HCT116 (cell line): ENCODE results near the gene NCOA6. TPM values are rescaled to one million over a fixed set of nuclear protein-coding genes. Genes with fewer than 3 reads are reported as not detected.

Source experiments
- ATAC-seq: fragments of 200-7000 bp; cut with Tn5 transposase; 2 replicates; pipeline ENCODE4 v1.9.1; 2020; ENCODE audit warnings: mild to moderate bottlenecking, moderate library complexity
- BruUV-seq: library from RNA; stranded (reverse); fragments of 400-500 nt; replicated peaks from 2 replicates; lab custom pipeline; 2021; lab: Mats Ljungman, UMichigan
- CTCF ChIA-PET: fragments of 300-600 bp; sonication (Branson Sonifier 250); formaldehyde crosslinking; loops from one replicate; lab custom pipeline; 2021; ENCODE audit warnings: antibody characterized with exemption; lab: Charles Lee
- POLR2A ChIA-PET: fragments of 300-600, 350-600 bp; sonication (Branson Sonifier 250); formaldehyde crosslinking; loops from one replicate; lab custom pipeline; 2021; ENCODE audit warnings: antibody characterized with exemption; lab: Charles Lee
- RAD21 ChIA-PET, 2 experiments: fragments of 300-600 bp; sonication (Branson Sonifier 250); formaldehyde crosslinking; loops; one replicate each; lab custom pipeline; 2023; ENCODE audit warnings: low total read pairs in 2 of 2; ENCODE audit not compliant: uncharacterized antibody in 2 of 2, unreplicated experiment in 2 of 2, low non-redundant PET in 1 of 2; lab: Charles Lee
- DNase-seq: peaks from one replicate; pipeline ENCODE4 v3.0.0-alpha.2; 2010; ENCODE audit warnings: low read depth, low spot score
- H2AFZ ChIP-seq: fragments of 200-600 bp; shearing (Covaris generic), sonication (generic); 2 replicates; pipeline ENCODE4 v1.6.1; 2017; ENCODE audit warnings: low read depth, mixed run types, mixed read lengths, antibody characterized with exemption, low read length; ENCODE audit not compliant: poor library complexity, severe bottlenecking
- H3K27ac ChIP-seq: 2 replicates; pipeline ENCODE4 v1.5.1; 2012; ENCODE audit warnings: low read depth, low read length
- H3K27me3 ChIP-seq: fragments of 200-600 bp; sonication (generic); 2 replicates; pipeline ENCODE4 v1.6.1; 2016; ENCODE audit warnings: mixed run types, low read length, mixed read lengths; ENCODE audit not compliant: insufficient read depth
- H3K36me3 ChIP-seq, 2 experiments: fragments of 200-500 bp in 1 of 2; fragments of 200-600 bp in 1 of 2; sonication (Bioruptor generic) in 1 of 2; sonication (generic) in 1 of 2; 2 replicates each; pipeline versions ENCODE4 v1.5.1 to v1.6.1; 2014 to 2016; ENCODE audit warnings: low read length in 2 of 2, inconsistent platforms in 1 of 2, mixed read lengths in 1 of 2, mixed run types in 1 of 2; ENCODE audit not compliant: insufficient read depth in 2 of 2, control insufficient read depth in 1 of 2
- H3K4me1 ChIP-seq, 2 experiments: fragments of 200-600 bp in 1 of 2; sonication (generic) in 1 of 2; 2 replicates each; pipeline versions ENCODE4 v1.5.1 to v1.6.1; 2012 to 2017; ENCODE audit warnings: low read length in 2 of 2, inconsistent platforms in 1 of 2, mild to moderate bottlenecking in 1 of 2, mixed read lengths in 1 of 2, mixed run types in 1 of 2, moderate library complexity in 1 of 2; ENCODE audit not compliant: insufficient read depth in 2 of 2, control insufficient read depth in 1 of 2
- H3K4me2 ChIP-seq: fragments of 200-600 bp; sonication (generic); 2 replicates; pipeline ENCODE4 v1.6.1; 2017; ENCODE audit warnings: mixed run types, low read length, mixed read lengths
- H3K4me3 ChIP-seq, 2 experiments: fragments of 200-600 bp in 1 of 2; sonication (generic) in 1 of 2; replicated peaks in 1 of 2; 2 replicates each; pipeline ENCODE4 v1.5.1; 2011 to 2016; ENCODE audit warnings: low read length in 2 of 2, control low read depth in 1 of 2, low read depth in 1 of 2, mild to moderate bottlenecking in 1 of 2, mixed read lengths in 1 of 2, mixed run types in 1 of 2
- H3K79me2 ChIP-seq: fragments of 200-600 bp; sonication (generic); 2 replicates; pipeline ENCODE4 v1.6.1; 2017; ENCODE audit warnings: mild to moderate bottlenecking, mixed run types, low read length, moderate library complexity, mixed read lengths; ENCODE audit not compliant: insufficient read depth
- H3K9ac ChIP-seq: fragments of 200-600 bp; sonication (generic); 2 replicates; pipeline ENCODE4 v1.6.1; 2016; ENCODE audit warnings: low read length, mixed read lengths
- H3K9me2 ChIP-seq: fragments of 200-600 bp; sonication (generic), shearing (Covaris generic); 2 replicates; pipeline ENCODE4 v1.6.1; 2017; ENCODE audit warnings: mixed run types, mild to moderate bottlenecking, moderate library complexity; ENCODE audit not compliant: insufficient read depth
- H3K9me3 ChIP-seq, 2 experiments: fragments of 200-500 bp in 1 of 2; fragments of 200-600 bp in 1 of 2; sonication (Bioruptor generic) in 1 of 2; sonication (generic) in 1 of 2; 2 replicates each; pipeline ENCODE4 v1.6.1; 2014 to 2017; ENCODE audit warnings: low read length in 2 of 2, mixed read lengths in 2 of 2, inconsistent platforms in 1 of 2, low read depth in 1 of 2, mild to moderate bottlenecking in 1 of 2, mixed run types in 1 of 2, moderate library complexity in 1 of 2; ENCODE audit not compliant: control insufficient read depth in 1 of 2, insufficient read depth in 1 of 2
- H4K20me1 ChIP-seq: fragments of 200-600 bp; sonication (generic), shearing (Covaris generic); 2 replicates; pipeline ENCODE4 v1.6.1; 2017; ENCODE audit warnings: mixed run types, mild to moderate bottlenecking, moderate library complexity; ENCODE audit not compliant: insufficient read depth
- CEBPB ChIP-seq: IDR thresholded peaks from 2 replicates; pipeline ENCODE4 v1.6.1; 2012; ENCODE audit warnings: low read depth
- EGR1 ChIP-seq: IDR thresholded peaks from 2 replicates; pipeline ENCODE4 v1.6.1; 2012; ENCODE audit warnings: low read depth
- ELF1 ChIP-seq: IDR thresholded peaks from 2 replicates; pipeline ENCODE4 v1.6.1; 2012; ENCODE audit warnings: low read depth, borderline replicate concordance
- EZH2 ChIP-seq: fragments of 200-600 bp; sonication (generic); IDR thresholded peaks from 2 replicates; pipeline ENCODE4 v1.6.1; 2017; ENCODE audit warnings: antibody characterized with exemption, mixed run types
- FOSL1 ChIP-seq: IDR thresholded peaks from 2 replicates; pipeline ENCODE4 v1.6.1; 2012; ENCODE audit warnings: low read depth
- POLR2A ChIP-seq: IDR thresholded peaks from 2 replicates; pipeline ENCODE4 v1.7.0; 2011; ENCODE audit warnings: borderline replicate concordance; ENCODE audit not compliant: insufficient read depth, insufficient read length; ENCODE audit errors: extremely low read depth
- POLR2AphosphoS5 ChIP-seq: IDR thresholded peaks from 2 replicates; pipeline ENCODE4 v1.6.1; 2011; ENCODE audit warnings: mild to moderate bottlenecking, low read depth, low read length, moderate library complexity
- RAD21 ChIP-seq: IDR thresholded peaks from 2 replicates; pipeline ENCODE4 v1.6.1; 2012; ENCODE audit warnings: low read depth, mild to moderate bottlenecking
- SIN3A ChIP-seq: IDR thresholded peaks from 2 replicates; pipeline ENCODE4 v1.6.1; 2012; ENCODE audit warnings: low read depth
- SRF ChIP-seq: IDR thresholded peaks from 2 replicates; pipeline ENCODE4 v1.6.1; 2012; ENCODE audit warnings: low read depth
- TCF7L2 ChIP-seq: IDR thresholded peaks from 2 replicates; pipeline ENCODE4 v1.7.0; 2011; ENCODE audit warnings: borderline replicate concordance, inconsistent platforms; ENCODE audit not compliant: insufficient read depth, insufficient read length; ENCODE audit errors: extremely low read depth
- ZFX ChIP-seq: fragments of 450-650 bp; IDR thresholded peaks from 2 replicates; pipeline ENCODE4 v1.6.1; 2017
- ZNF274 ChIP-seq: fragments of 200-500 bp; sonication (Bioruptor generic); IDR thresholded peaks from 2 replicates; pipeline ENCODE4 v1.6.1; 2014; ENCODE audit warnings: mild to moderate bottlenecking, low read depth, low read length, inconsistent platforms
- intact Hi-C: fragments of 100-400 bp; cut with micrococcal nuclease; formaldehyde crosslinking; loops from 2 replicates; pipeline ENCODE4 v1.10.0; 2022
- total RNA-seq: library from RNA; stranded (reverse); gene quantifications from one replicate; pipeline ENCODE4 v1.2.1, GENCODE V29; 2021; ENCODE audit not compliant: unreplicated experiment
- TF ChIP-seq, protein P1 (sequence below): IDR thresholded peaks from 2 replicates; pipeline ENCODE4 v1.6.1; 2012
- TF ChIP-seq, protein P2 (sequence below): IDR thresholded peaks from 2 replicates; pipeline ENCODE4 v1.6.1; 2011; ENCODE audit warnings: mild to moderate bottlenecking, low read length, moderate library complexity; ENCODE audit not compliant: insufficient replicate concordance; ENCODE audit errors: extremely low read depth
- TF ChIP-seq, protein P3 (sequence below): IDR thresholded peaks from 2 replicates; pipeline ENCODE4 v1.6.1; 2012

The NCOA6 gene
- total RNA-seq, 1 experiment from 2014 or later: 24.8 TPM

DNA sequence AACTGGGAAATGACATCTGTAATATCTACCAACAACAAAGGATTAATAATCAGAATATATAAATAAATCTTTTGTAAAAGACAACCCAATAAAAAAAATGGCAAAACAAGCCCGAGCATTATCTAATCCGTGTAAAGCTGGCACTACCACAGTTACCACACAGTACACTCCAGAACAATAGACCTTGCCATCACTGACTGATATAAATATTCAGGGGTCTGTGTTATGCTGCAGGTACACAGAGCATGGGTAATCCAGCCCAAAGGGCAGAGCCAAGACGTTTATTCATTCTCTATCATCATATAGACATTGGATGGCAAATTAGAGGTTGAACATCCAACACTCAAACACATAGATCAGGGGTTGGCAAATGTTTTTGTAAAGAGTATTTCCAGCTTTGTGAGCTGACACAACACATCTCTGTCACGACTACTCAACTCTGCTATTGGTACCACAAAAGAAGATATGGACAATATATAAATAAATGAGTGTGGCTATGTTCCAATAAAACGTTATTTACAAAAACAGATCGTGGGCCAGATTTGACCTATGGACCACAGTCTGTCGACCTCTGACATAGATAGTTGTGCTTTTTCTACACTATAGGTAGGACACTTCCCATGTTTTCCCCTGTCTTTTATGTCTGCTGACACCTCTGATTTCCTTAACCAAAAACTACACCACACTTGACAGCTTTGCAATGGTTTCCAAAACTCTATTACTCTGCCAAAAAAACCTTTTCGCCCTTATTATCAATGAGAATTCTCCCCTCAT, 4.5 kb downstream of the NCOA6 start:
- Histone ChIP-seq H3K9ac (no peak overlapping the region), H3K4me2 (no peak overlapping the region), H4K20me1 (peaks cover 8% of the 10 kb centered on the region; the same call in 1 of the 2 replicates), H2AFZ (no peak overlapping the region), H3K27ac (no peak overlapping the region), H3K36me3 (no peaks in the 10 kb centered on the region), H3K27me3 (no peaks in the 10 kb centered on the region), H3K79me2 (peaks cover 85% of the 10 kb centered on the region), H3K4me1 (peaks cover 11 to 12% of the 10 kb centered on the region in 2 experiments), H3K4me3 (no peak overlapping the region), H3K9me2 (no peaks in the 10 kb centered on the region), H3K9me3 (no peaks in the 10 kb centered on the region)
- ChIA-PET CTCF (no interaction called here), POLR2A (no interaction called here), RAD21 (no interaction called here)
- no TSS peak for BruUV-seq
- TF ChIP-seq POLR2A: no peak
- TF ChIP-seq, protein P1, sequence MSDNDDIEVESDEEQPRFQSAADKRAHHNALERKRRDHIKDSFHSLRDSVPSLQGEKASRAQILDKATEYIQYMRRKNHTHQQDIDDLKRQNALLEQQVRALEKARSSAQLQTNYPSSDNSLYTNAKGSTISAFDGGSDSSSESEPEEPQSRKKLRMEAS: no peak
- no peak for TF ChIP-seq CEBPB
- no peak for TF ChIP-seq FOSL1
- no peak for TF ChIP-seq SRF
- TF ChIP-seq ZNF274: no peak
- TF ChIP-seq, protein P2, sequence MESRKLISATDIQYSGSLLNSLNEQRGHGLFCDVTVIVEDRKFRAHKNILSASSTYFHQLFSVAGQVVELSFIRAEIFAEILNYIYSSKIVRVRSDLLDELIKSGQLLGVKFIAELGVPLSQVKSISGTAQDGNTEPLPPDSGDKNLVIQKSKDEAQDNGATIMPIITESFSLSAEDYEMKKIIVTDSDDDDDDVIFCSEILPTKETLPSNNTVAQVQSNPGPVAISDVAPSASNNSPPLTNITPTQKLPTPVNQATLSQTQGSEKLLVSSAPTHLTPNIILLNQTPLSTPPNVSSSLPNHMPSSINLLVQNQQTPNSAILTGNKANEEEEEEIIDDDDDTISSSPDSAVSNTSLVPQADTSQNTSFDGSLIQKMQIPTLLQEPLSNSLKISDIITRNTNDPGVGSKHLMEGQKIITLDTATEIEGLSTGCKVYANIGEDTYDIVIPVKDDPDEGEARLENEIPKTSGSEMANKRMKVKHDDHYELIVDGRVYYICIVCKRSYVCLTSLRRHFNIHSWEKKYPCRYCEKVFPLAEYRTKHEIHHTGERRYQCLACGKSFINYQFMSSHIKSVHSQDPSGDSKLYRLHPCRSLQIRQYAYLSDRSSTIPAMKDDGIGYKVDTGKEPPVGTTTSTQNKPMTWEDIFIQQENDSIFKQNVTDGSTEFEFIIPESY: no peak
- no peak for TF ChIP-seq SIN3A
- TF ChIP-seq ELF1: no peak
- TF ChIP-seq, protein P3, sequence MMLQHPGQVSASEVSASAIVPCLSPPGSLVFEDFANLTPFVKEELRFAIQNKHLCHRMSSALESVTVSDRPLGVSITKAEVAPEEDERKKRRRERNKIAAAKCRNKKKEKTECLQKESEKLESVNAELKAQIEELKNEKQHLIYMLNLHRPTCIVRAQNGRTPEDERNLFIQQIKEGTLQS: no peak
- no peak for TF ChIP-seq RAD21
- no peak for TF ChIP-seq EGR1
- no peak for TF ChIP-seq EZH2
- no peak for TF ChIP-seq ZFX
- TF ChIP-seq TCF7L2: no peak
- no peak for TF ChIP-seq POLR2AphosphoS5
- no peak for ATAC-seq
- DNase-seq: no peak
- intact Hi-C loops: no loop called here
